ENCODE data around the gene SCTR. TPM values are rescaled to one million over a fixed set of nuclear protein-coding genes. Genes with fewer than 3 reads are reported as not detected.

The SCTR gene
- total RNA-seq, 1 donor from 2014 or later: 1.9 TPM

DNA sequence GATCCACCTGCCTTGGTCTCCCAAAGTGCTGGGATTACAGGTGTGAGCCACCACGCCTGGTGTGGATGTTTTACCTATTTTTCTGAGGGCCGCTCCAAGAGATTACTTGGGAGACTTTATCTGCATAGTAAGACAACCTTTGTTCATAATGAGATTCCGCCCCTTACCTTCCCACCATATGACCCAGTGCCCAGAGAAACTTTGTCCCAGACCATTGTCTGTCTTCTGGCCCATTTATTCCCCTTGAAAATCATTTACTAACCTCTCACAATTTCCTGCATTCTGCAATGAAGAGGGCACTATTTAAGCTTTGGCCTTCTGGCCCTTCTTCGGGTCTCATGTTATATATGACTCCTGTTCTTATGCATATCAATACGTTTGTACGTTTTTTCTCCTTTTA lies 106.4 kb downstream of the SCTR start:
- H3K36me3 Mint-ChIP-seq: peaks cover 6% of the 10 kb centered on the region

GRCh38 chr2:119416299-119416923 lies 107.9 kb downstream of the SCTR start:
- Mint-ChIP-seq H3K27ac (no peak overlapping the region), H3K4me3 (no peak overlapping the region), H3K9me3 (peaks cover under 1% of the 10 kb centered on the region), H3K4me1 (ENCODE audit: unreplicated experiment) (peaks cover 7% of the 10 kb centered on the region), H3K36me3 (peaks cover under 1% of the 10 kb centered on the region), H3K27me3 (no peaks in the 10 kb centered on the region)
- no peak for DNase-seq (ENCODE audit: extremely low spot score, unreplicated experiment)
- TF ChIP-seq, protein P1, sequence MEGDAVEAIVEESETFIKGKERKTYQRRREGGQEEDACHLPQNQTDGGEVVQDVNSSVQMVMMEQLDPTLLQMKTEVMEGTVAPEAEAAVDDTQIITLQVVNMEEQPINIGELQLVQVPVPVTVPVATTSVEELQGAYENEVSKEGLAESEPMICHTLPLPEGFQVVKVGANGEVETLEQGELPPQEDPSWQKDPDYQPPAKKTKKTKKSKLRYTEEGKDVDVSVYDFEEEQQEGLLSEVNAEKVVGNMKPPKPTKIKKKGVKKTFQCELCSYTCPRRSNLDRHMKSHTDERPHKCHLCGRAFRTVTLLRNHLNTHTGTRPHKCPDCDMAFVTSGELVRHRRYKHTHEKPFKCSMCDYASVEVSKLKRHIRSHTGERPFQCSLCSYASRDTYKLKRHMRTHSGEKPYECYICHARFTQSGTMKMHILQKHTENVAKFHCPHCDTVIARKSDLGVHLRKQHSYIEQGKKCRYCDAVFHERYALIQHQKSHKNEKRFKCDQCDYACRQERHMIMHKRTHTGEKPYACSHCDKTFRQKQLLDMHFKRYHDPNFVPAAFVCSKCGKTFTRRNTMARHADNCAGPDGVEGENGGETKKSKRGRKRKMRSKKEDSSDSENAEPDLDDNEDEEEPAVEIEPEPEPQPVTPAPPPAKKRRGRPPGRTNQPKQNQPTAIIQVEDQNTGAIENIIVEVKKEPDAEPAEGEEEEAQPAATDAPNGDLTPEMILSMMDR (conservative IDR thresholded peaks at IDR 0.05): no peak

More for the DNA sequence above, 106.4 kb downstream of the SCTR start:
- no peak for DNase-seq (ENCODE audit: extremely low spot score, unreplicated experiment)
- Mint-ChIP-seq H3K27me3 (peaks cover 4% of the 10 kb centered on the region), H3K4me3 (no peak overlapping the region), H3K27ac (no peak overlapping the region), H3K4me1 (ENCODE audit: unreplicated experiment) (peaks cover 12% of the 10 kb centered on the region), H3K9me3 (peaks cover 9% of the 10 kb centered on the region)
- TF ChIP-seq, protein P1 (conservative IDR thresholded peaks at IDR 0.05): no peak

DNA sequence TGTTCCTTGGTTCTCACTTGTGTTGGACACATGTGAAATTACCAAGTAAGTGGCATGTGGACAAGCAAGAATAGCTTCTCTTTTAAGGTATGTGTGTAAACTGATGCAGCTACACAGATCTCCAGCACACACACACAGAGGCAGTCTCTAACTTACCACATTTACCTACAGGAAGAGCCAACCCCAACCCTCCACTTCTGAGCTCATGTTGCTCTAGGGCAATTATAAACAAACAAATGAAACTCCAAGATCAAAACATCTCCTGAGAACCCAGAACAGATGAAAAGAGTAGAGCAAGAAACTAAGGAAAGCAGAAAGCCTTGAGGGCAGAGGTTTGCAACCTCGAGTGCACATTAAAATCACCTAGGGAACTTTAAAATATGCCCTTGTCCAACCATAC lies 108.7 kb downstream of the SCTR start:
- no peaks in the 10 kb centered on the region for H3K9me3 Mint-ChIP-seq
- TF ChIP-seq, protein P1 (conservative IDR thresholded peaks at IDR 0.05): no peak
- no peaks in the 10 kb centered on the region for H3K36me3 Mint-ChIP-seq
- no peak overlapping the region for H3K4me3 Mint-ChIP-seq
- peaks cover 7% of the 10 kb centered on the region for H3K4me1 Mint-ChIP-seq (ENCODE audit: unreplicated experiment)
- no peak overlapping the region for H3K27ac Mint-ChIP-seq
- H3K27me3 Mint-ChIP-seq: no peaks in the 10 kb centered on the region
- no peak for DNase-seq (ENCODE audit: extremely low spot score, unreplicated experiment)

- H3K4me3 Mint-ChIP-seq: no peak overlapping the region
- H3K27ac Mint-ChIP-seq: no peak overlapping the region
- no peaks in the 10 kb centered on the region for H3K9me3 Mint-ChIP-seq
- H3K4me1 Mint-ChIP-seq (ENCODE audit: unreplicated experiment): peaks cover 3% of the 10 kb centered on the region
- H3K27me3 Mint-ChIP-seq: no peaks in the 10 kb centered on the region
- TF ChIP-seq, protein P1 (conservative IDR thresholded peaks at IDR 0.05): no peak
- no peak for DNase-seq (ENCODE audit: extremely low spot score, unreplicated experiment)
- H3K36me3 Mint-ChIP-seq: no peaks in the 10 kb centered on the region
Measured at GRCh38 chr2:119414894-119415293, 109.4 kb downstream of the SCTR start.

GRCh38 chr2:119409506-119409905 lies 114.8 kb downstream of the SCTR start:
- Mint-ChIP-seq H3K4me1 (ENCODE audit: unreplicated experiment) (peaks cover 8% of the 10 kb centered on the region), H3K9me3 (no peaks in the 10 kb centered on the region), H3K4me3 (no peak overlapping the region), H3K27ac (no peak overlapping the region), H3K27me3 (no peaks in the 10 kb centered on the region), H3K36me3 (no peaks in the 10 kb centered on the region)
- TF ChIP-seq, protein P1 (conservative IDR thresholded peaks at IDR 0.05): no peak
- DNase-seq (ENCODE audit: extremely low spot score, unreplicated experiment): no peak
